Measurements from ENCODE around the gene RPL35.

RPL35 gene

GRCh38 chr9:124875501-124875900, 13.7 kb upstream of the RPL35 start:
- no peak for DNase-seq

GRCh38 chr9:124873664-124874063, 11.9 kb upstream of the RPL35 start:
- DNase-seq = no peak

- DNase-seq = no peak
These were observed 9.4 kb upstream of the RPL35 start for GRCh38 chr9:124871156-124871561.

- DNase-seq = peak; percentile 47
These were observed 9.0 kb upstream of the RPL35 start for GRCh38 chr9:124870723-124871122.

GRCh38 chr9:124869986-124870560, 8.3 kb upstream of the RPL35 start:
- peak; percentile 51 for DNase-seq

GRCh38 chr9:124869466-124869985, 7.8 kb upstream of the RPL35 start:
- peak; percentile 73 for DNase-seq

GRCh38 chr9:124868511-124869465, 7.0 kb upstream of the RPL35 start:
- peak; percentile 92 for DNase-seq

GRCh38 chr9:124863371-124863871, 1.7 kb upstream of the RPL35 start:
- no peak for DNase-seq

- no peak for DNase-seq
These were observed 995 bp downstream of the RPL35 start for GRCh38 chr9:124860582-124861341.

GRCh38 chr9:124859803-124860581, 1.8 kb downstream of the RPL35 start:
- no peak for DNase-seq

GRCh38 chr9:124858330-124859046, 3.3 kb downstream of the RPL35 start:
- DNase-seq = peak; percentile 48

- DNase-seq = peak; percentile 47
These were observed 4.1 kb downstream of the RPL35 start for GRCh38 chr9:124857533-124858162.

GRCh38 chr9:124855944-124856765, 5.6 kb downstream of the RPL35 start:
- peak; percentile 89 for DNase-seq

GRCh38 chr9:124855566-124855943, 6.2 kb downstream of the RPL35 start:
- peak; percentile 57 for DNase-seq

GRCh38 chr9:124854822-124855221, 6.9 kb downstream of the RPL35 start:
- DNase-seq = no peak

GRCh38 chr9:124854161-124854560, 7.6 kb downstream of the RPL35 start:
- no peak for DNase-seq

GRCh38 chr9:124853605-124854143, 8.1 kb downstream of the RPL35 start:
- DNase-seq = no peak

- DNase-seq = peak; percentile 91
These were observed 8.8 kb downstream of the RPL35 start, which contains the start of gene WDR38 for GRCh38 chr9:124852829-124853531. Gene WDR38 (plus strand): TSS chr9:124853460. CDS start chr9:124853532, 72 bp downstream.
